ENCODE results near the gene PREX1. TPM values are rescaled to one million over a fixed set of nuclear protein-coding genes. Genes with fewer than 3 reads are reported as not detected.

The PREX1 gene
- total RNA-seq, 1 donor from 2014 or later, result 33.9 TPM

GRCh38 chr20:48747840-48748414 lies 79.9 kb downstream of the PREX1 start:
- ATAC-seq (no peak), DNase-seq (ENCODE audit: low spot score) (no peak)
- intact Hi-C loops (cut with DNase I), result no loop called here

- ATAC-seq, result no peak
- no peak for DNase-seq (ENCODE audit: low spot score)
- intact Hi-C loops (cut with DNase I), result no loop called here
These were observed 82.5 kb downstream of the PREX1 start for GRCh38 chr20:48745330-48745729.

DNA sequence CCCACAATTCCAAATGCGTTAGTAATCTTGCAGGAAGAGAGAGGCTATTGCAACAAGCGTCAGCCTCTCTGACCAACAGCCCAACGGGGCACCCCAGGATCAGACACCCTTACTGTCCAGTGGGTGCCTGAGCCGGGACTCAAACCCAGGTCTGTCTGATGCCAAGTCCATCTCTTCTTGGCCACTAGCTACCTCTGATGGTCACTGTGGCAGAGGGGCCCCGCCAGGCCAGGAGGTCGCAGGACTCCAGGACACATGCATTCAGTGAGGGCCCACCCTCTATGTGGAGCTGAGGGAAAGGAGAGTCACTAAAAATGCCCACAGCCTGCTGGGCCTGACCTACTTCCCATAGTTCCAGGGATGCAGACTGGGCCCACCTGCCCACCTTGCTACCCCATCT lies 83.3 kb downstream of the PREX1 start:
- DNase-seq (ENCODE audit: low spot score) (no peak), ATAC-seq (no peak)
- intact Hi-C loops (cut with DNase I), result no loop called here

GRCh38 chr20:48743807-48744206 lies 84.0 kb downstream of the PREX1 start:
- intact Hi-C loops (cut with DNase I), result no loop called here
- no peak for ATAC-seq

DNA sequence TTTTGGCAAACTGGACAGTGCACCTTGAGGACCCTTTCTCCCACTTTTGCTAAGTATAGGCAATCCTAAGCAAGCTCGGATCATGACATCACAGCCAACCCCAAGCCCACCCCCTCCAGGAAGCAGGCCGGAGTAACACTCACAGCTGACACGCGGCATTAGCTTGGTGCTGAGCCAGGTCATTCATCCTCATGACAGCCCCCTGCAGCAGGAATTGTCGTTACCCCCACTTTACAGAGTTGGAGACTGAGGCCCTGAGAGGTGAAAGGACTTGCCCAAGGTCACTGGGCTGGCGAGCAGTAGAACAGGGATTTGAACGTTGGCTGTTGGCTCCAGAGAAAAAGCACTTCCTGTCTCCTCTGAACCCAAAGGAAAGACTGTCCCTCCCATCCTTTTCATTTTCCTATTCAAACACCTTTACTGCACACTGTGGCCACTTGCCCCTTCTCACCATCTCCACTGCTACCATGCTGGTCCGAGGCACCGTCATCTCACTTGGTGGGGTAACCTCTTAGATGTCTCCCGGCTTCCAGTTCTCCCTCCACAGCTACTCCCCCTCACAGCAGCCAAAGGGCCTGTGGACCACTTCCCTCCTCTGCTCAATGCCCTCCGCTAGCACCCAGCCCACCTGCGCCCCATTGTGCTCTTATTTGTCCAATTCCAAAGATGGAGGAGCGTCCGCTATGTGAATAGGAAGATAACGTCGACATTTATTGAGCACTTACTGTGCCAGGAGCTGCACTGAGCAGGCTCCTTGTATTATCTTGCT lies 84.7 kb downstream of the PREX1 start:
- intact Hi-C loops (cut with DNase I), result no loop called here
- ATAC-seq, result no peak
- no peak for DNase-seq (ENCODE audit: low spot score)

More at GRCh38 chr20:48743807-48744206, 84.0 kb downstream of the PREX1 start:
- no peak for DNase-seq (ENCODE audit: low spot score)

DNA sequence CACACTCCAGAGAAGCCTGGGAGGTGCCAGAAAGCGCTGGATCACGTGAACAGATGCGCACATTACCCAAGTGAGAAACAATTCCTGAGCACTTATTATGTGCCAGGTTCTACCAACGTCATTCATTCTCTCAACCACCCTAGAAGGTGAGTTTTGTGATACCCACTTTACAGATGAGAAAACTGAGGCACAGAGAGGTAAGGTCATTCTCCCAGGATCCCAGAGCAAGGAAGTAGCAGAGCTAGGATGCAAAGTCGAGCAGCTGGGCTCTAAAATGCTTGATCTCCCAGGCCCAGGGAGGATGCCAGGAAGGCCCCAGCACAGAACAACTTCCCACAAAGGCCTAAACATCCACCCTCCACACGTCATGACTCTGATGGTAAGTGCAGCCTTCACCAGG lies 85.6 kb downstream of the PREX1 start:
- ATAC-seq, result no peak
- DNase-seq (ENCODE audit: low spot score), result no peak
- intact Hi-C loops (cut with DNase I), result no loop called here

GRCh38 chr20:48741669-48742068 lies 86.1 kb downstream of the PREX1 start:
- ATAC-seq, result no peak
- no peak for DNase-seq (ENCODE audit: low spot score)
- intact Hi-C loops (cut with DNase I), result no loop called here

- intact Hi-C loops (cut with DNase I), result no loop called here
- DNase-seq (ENCODE audit: low spot score) (no peak), ATAC-seq (no peak)
These were observed 87.1 kb downstream of the PREX1 start for GRCh38 chr20:48740712-48741111.

DNA sequence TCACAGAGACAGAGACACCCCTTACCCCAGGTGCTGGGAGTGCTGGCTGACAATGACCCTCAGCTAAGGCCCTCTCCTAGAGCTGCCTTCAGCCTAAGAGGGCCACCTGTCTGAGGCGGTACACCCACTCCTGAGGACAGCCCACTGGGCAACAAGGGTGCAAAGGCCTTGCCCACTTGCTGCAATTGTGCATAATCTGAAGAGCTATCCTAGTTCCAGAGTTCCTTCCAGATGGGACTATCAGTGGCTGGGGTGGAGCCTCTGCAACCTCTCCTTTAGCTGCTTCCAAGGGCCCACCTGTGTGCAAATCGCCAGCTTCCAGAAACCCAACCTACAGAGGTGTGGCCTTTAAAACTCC lies 87.5 kb downstream of the PREX1 start:
- DNase-seq (ENCODE audit: low spot score) (no peak), ATAC-seq (no peak)
- intact Hi-C loops (cut with DNase I), result no loop called here

DNA sequence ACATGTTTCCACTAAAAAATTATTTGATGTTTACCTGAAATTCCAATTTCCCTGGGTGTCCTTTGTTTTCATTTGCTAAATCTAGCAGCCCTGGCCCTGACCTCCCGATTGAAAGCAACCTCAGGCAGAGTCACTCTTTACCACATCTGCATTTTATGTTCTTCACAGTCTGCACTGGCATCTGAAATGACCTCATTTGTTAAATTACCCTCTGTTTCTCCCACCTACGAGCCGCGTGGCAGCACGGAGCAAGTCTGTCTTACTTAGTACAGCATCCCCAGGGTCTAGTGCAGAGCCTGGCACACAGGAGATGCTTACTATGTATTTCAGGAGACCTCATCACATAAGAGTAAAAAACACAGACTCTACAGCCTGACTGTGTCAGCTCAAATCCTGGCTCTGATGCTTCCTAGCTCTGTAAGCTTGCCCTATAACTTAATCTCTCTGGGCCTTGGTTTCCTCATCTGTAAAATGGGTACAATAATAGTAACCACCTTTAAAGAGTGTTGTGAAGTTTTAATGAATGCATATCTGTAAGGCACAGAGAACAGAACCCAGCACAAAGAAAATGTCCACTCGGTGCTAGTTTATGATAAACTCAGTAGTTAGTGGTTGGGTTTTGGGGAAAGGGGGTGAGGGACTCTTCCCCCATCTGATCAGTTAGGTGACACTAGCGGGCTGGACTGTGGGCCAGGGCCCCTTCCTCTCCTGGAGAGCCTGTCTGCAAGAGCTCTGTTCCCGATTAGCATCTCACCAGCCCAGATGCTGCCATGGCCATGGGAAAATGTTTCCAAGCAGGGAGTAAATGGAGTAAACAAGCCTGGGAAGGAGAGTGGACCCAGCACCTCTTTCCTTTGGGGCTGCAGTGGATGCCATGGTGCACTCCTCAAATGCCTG lies 88.2 kb downstream of the PREX1 start:
- ATAC-seq, result no peak
- intact Hi-C loops (cut with DNase I), result no loop called here
- no peak for DNase-seq (ENCODE audit: low spot score)

DNA sequence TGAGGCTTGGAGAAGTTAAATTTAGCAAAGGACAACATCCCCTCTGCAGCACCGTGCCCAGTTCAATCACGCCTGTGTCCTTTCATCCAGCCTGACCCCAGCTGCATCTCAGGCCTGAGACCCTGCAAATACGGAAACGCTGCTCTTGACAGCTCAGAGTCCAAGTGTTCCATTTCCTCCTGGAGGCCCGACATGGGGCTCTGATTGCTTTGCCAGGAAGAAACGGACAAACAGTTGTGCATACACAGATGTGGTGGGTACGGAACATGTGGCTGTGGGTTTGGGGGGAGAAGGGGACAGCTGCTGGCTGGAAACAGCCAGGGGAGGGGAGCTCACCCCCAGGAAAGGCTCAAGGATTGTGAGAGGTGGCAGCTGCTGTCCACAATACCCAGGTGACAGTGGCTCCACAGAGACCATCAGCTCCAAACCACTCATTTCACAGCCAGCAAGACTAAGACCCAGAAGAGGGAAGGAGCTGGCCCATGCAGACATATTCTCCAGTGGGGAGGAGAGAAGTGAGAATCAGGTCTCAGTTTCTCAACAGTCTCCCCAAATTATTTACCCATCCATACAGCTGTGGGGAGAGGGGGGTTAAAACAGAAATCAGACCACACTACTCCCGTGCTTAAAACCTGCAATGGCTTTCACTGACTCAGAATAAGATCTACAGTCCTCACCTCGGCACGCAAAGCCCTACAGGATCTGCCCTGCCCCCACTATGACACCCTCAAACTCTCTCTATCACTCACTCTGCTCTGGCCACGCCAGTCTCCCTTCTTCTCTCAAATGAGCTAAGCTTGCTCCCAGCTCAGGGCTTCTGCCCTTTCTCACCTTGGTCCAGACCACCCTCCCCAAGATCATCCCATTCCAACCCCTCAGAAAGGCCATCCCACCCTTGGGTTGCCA lies 89.1 kb downstream of the PREX1 start:
- ATAC-seq (peak; percentile 46), DNase-seq (ENCODE audit: low spot score) (no peak)
- intact Hi-C loops (cut with DNase I), result no loop called here

- ATAC-seq (no peak), DNase-seq (ENCODE audit: low spot score) (no peak)
- intact Hi-C loops (cut with DNase I), result no loop called here
These were observed 89.8 kb downstream of the PREX1 start for GRCh38 chr20:48738094-48738398.

DNA sequence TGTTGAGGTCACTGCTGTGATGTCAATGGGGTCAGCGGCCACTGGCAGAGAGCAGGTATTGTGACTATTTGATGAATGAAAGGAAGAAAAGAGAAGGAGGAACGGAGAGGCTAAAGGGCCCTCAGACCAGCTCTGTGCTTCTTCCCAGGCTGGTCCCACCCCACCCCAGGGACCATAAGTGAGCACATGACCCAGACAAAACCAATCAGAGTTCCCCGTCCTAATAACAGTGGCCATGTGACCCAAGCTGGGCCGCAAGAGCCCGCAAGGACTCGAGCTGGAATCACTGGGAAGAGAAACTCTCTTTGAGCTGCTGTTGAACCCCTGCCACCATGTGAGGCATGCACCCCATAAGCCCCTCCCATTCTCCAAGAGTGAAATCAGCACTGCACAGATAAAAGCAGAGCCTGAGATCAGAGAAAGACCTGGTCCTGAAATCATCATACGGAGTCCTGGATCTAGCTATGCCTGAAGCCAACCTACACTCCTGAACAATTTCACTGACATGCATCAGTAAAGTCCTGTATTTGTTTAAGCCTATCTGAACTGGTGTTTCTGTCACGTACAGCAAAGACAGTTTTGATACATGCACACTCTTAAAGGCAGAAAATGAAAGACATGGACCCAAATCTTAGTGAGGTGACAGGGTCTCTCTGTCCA lies 90.2 kb downstream of the PREX1 start:
- no peak for ATAC-seq
- intact Hi-C loops (cut with DNase I), result no loop called here
- no peak for DNase-seq (ENCODE audit: low spot score)

- ATAC-seq (no peak), DNase-seq (ENCODE audit: low spot score) (no peak)
These were observed 91.2 kb downstream of the PREX1 start for GRCh38 chr20:48736636-48737035.

GRCh38 chr20:48736231-48736630 lies 91.6 kb downstream of the PREX1 start:
- ATAC-seq, result no peak
- DNase-seq (ENCODE audit: low spot score), result no peak
- intact Hi-C loops (cut with DNase I), result no loop called here

More at GRCh38 chr20:48736636-48737035, 91.2 kb downstream of the PREX1 start:
- intact Hi-C loops (cut with DNase I), result no loop called here

DNA sequence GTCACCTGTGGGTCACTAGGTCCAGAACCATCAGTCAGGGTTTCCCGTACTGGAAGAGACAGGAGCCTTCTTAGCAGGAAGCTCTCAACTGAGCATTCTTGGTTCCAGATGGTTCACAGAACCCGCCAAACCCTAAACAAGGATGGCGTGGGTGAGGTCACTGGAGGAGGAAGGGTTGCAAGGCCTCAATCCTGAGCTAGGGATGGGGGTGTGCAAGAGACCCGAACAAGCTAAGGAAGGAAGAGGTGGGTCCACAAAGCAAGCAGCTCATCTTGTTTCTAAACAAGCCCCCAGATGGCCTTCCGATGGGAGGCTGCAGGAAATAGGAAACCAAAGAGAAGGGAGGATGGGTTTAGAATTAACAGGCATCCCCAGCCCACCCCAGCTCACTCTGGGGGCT lies 92.7 kb downstream of the PREX1 start:
- ATAC-seq (no peak), DNase-seq (ENCODE audit: low spot score) (no peak)
- intact Hi-C loops (cut with DNase I), result no loop called here

DNA sequence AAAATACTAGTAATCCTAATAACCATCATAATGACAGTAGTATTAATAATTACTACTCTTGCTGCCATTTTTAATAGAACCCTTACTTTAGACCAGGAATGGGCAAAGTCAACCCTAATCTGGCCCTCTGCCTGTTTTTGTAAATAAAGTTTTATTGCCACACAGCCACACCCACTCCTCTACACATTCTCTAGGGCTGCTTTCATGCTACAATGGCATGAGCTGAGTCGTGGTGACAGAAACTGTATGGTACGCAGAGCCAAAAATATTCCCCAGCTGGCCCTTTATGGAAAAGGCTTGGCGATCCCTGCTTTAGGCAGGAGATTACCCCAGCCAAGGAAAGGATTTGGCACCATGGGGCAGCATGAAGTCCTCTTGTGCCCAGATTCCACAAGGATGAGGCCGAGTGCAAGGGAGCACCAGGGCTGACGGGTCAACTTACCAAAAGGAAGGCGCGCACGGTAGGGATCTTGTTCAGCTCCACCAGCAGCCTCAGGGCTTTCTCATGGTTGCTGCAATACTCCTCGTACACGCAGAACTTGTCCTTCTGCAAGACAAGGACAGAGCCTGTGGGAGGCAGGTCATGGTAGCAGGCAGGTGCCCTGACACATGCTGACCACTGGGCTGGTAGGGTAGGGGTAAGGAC lies 93.6 kb downstream of the PREX1 start:
- intact Hi-C loops (cut with DNase I), result no loop called here
- no peak for DNase-seq (ENCODE audit: low spot score)

GRCh38 chr20:48733296-48733790 lies 94.5 kb downstream of the PREX1 start:
- ATAC-seq, result no peak
- DNase-seq (ENCODE audit: low spot score), result no peak
- intact Hi-C loops (cut with DNase I), result no loop called here

More for the DNA sequence above, 93.6 kb downstream of the PREX1 start:
- ATAC-seq, result no peak
